ENCODE results near the gene CLTCL1. TPM values are rescaled to one million over a fixed set of nuclear protein-coding genes. Genes with fewer than 3 reads are reported as not detected.

The CLTCL1 gene
- polyA plus RNA-seq, 3 donors, result 4.9 to 6.1 (median 5.0) TPM

DNA sequence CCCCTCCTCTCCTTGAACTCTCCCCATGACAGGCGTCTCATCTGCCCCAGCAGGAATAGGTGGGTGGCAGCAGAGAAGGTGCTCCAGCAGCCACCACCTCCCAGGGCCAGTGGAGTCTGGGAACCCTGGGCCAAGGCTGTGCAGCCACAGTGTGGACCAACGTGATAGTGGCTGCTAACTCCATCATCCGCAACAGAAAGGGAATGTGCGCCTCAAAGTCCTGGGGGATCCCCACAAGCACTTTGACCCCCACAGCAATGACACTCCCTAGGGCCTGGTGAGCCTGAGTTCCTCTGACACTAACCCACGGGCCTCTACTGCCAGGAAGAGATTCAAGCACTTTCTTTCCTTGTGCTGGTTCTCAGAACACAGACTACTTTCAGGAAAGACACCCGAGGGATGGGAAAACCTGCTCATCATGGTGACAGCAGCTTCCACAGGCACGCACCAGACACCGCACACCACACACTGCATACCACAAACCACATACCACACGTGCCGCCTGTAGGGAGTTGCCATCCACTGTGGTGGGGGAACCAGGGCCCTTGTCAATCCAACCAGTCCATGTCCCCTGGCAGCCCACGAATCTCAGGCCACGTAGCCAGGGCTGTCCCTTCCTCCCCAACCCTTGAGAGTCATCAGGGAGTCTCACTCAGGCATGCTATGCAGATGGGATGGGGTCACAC, 109.6 kb downstream of the CLTCL1 start:
- DNase-seq (ENCODE audit: extremely low read depth in 1 of 11, low read depth in 9 of 11, low spot score in 4 of 11), result no peak

DNA sequence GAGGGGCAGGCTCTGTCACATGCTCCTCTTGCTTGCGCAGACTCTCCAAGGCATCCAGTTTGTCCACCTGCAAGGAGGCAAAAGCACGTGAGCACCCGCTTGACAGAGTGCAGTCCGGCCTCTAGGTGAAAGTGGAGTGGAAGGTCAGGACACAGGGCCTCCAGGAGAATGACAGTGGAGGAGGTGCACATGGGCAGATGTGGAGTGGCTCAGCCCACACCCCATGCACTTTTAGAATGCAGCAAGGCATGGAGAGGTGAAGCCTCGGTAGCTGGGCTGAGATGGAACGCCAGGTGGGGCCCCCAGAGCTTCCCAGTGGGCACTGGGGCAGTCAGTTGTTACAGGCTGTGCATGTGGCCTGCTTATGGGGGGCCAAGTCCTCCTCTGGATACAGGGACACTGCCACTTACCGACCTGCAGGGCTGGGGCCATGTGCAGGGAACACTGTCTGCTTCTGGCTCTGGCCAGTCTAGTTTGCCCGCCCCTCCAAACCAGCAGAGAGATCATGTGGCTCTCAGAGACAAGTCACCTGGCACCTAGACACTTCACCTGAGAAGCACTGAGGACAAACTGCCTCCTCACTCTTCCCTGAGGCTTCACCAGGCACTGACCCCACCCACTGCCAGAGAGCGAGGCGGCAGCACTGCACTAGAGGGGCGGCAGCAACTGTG, 110.6 kb downstream of the CLTCL1 start:
- no peak for DNase-seq (ENCODE audit: extremely low read depth in 1 of 11, low read depth in 9 of 11, low spot score in 4 of 11)

DNA sequence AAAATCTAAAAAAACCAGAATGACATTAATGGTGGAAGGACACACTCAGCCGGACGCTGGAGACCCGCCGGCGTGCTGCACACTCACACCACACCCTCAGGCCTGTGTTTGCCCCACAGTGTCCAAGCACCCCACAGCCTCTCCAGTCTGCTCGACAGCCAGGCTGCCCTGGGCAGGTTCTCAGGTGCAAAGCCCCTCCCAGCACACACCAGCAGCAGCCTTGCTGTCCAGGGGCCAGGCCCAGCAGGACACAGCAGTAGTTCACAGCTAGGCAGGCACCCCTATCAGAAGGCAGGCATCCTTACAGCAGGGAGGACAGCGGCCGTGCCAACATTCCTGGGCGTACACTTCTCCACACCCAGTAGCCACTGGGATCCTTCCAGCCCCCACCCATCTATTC, 111.3 kb downstream of the CLTCL1 start:
- no peak for DNase-seq (ENCODE audit: extremely low read depth in 1 of 11, low read depth in 9 of 11, low spot score in 4 of 11)

DNA sequence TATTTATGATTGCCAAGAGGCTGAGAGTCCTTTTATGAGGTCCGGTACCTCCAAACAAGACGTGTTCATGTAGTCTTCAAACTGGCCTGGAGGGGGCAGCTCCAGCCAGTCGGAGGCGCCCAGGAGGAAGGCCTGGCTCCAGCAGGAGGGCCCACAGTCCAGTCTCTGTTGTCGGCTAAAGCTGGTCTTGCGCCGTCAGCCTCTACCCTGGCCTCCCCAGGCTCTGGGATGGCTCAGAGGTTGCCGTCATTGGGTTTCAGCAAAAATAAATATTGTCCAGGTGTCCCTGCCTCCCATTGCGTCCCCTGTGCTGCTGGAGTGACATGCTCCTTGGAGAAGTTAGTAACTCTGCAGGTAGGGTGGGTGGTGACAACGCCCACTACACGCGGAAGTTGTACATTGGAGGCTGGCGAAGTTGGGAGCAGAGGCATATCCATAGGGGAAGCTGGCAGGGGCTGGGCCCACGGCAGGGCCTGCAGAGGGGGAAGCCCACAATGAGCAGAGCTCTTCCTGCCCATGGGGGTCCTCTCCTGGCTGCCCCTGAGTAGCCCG, 111.9 kb downstream of the CLTCL1 start:
- DNase-seq (ENCODE audit: extremely low read depth in 1 of 11, low read depth in 9 of 11, low spot score in 4 of 11), result peak; percentile 47 to 73 (median 61)

DNA sequence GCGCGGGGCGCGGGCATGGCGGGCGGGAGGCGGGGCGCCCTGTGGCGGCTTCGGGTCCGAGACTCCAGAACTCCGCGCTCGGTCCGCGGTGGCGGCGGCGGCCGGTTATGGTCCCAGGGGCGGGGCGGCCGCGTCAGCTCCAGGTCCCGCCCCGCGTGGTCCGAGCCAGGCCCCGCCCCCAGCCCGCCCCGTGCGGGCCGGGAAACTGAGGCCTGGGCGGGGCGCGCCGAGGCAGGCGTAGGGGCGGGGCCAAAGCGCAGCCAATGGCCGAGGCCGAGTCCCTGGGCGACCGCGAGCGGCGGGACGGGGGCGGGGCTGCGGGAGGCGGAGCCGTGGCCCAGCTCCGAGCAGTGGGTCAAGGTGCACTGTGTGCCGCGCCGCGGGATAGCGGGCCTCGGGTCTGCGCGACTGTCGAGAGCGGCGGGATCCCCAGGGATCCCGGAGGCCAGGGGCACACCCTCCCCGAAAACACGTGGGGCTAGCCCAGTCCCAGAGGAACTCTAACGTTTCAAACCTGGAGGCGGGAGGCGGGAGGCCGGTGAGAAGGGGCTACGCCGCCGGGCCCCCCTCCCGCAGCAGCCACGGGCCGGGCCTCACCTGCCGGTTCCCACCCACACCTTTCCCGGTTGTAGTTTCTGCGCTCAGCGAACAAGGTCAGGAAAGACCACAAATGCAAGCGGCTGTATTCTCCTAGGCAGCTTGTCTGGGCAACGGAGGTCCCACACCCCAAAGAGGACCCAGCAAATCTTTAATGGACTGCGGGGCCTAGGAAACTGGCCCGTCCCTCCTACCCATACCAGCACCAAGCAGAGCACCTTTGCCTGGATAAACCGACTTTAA, 112.6 kb downstream of the CLTCL1 start, which contains the start of gene SLC25A1:
TSS of gene SLC25A1 (minus strand) at position 80 of the 840 bp plus-strand sequence. CDS start at position 17, 63 bp downstream.
- peak; percentile 64 to 88 (median 80) for DNase-seq (ENCODE audit: extremely low read depth in 1 of 11, low read depth in 9 of 11, low spot score in 4 of 11)

- DNase-seq (ENCODE audit: extremely low read depth in 1 of 11, low read depth in 9 of 11, low spot score in 4 of 11), result peak in 3 of 11 donors; percentile 20 to 45 (median 34)
Measured at GRCh38 chr22:19178065-19178656, 113.4 kb downstream of the CLTCL1 start.

GRCh38 chr22:19177164-19178064, 114.1 kb downstream of the CLTCL1 start:
- no peak for DNase-seq (ENCODE audit: extremely low read depth in 1 of 11, low read depth in 9 of 11, low spot score in 4 of 11)

DNA sequence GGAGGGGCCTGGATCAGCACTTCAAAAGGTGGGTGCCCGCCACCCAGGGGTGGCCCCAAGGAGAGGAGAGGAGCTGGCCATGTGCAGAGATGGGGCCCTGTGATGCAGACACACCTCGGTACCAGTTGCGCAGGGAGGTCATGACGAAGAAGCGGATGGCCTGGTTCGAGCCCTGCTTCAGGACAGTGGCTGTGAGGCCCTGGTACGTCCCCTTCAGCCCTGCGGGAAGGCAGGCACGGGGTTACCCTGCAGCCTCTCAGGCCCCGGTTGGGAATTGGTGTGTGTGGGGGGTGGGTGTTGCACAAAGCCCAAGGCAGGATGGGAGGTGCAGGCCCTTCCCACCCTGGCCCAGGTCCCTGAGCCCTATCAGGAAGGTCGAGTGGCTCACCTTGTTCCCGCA, 114.8 kb downstream of the CLTCL1 start:
- no peak for DNase-seq (ENCODE audit: extremely low read depth in 1 of 11, low read depth in 9 of 11, low spot score in 4 of 11)

GRCh38 chr22:19176175-19176643, 115.3 kb downstream of the CLTCL1 start:
- DNase-seq (ENCODE audit: extremely low read depth in 1 of 11, low read depth in 9 of 11, low spot score in 4 of 11), result no peak

DNA sequence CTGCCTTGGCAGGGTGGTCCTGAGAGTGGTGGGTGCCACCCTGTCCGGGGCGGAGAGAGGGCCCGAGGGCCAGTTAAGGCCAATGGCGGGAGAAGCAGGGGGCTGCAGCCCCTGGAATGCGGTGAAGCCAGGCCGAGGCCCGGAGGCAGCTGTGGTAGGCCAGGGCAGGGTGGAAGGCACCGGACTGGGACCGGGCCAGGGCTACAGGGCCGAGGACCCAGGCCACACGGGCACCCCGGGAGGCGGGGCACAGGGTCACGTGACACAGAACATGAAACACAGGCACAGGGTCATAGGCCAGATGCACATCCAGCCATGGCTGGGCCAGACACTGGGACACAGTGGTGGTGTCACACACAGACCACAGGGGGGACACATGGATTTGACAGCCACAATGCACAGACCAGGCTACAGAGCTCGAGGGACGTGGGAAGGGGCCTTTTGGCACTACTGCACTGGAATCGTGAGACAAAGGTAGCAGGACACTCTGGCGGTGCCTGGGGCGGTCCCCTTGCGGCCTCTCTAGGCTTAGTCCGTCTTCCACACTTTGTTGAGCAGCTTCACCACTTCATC, 115.8 kb downstream of the CLTCL1 start:
- no peak for DNase-seq (ENCODE audit: extremely low read depth in 1 of 11, low read depth in 9 of 11, low spot score in 4 of 11)

DNA sequence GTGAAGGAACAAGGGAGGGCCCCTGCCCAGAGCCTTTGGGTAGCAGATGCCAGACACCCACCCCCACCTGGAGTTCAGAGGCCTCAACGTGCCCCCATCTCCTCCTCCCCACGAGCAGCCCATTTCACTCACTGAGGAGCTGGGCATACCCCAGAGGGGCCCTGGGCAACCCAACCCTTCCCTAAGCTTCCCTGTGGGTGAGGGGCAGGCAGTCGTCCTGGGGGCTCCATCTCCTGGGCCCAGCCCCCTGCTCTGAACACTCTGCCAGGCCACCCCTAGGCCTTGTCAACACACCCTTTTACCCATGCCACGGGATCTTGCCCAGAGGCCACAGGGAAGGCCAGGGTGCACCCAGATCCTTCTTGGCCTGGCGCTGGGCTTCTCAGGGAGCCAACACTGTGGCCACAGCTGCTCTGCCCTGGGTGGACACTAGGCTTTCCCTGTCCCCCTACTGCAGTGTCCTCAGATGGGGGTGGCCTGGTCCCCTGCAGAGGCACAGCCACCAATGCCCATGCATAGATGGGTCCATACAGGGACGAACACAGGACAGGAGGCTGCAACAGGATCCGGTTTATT, 116.4 kb downstream of the CLTCL1 start:
- DNase-seq (ENCODE audit: extremely low read depth in 1 of 11, low read depth in 9 of 11, low spot score in 4 of 11), result no peak

DNA sequence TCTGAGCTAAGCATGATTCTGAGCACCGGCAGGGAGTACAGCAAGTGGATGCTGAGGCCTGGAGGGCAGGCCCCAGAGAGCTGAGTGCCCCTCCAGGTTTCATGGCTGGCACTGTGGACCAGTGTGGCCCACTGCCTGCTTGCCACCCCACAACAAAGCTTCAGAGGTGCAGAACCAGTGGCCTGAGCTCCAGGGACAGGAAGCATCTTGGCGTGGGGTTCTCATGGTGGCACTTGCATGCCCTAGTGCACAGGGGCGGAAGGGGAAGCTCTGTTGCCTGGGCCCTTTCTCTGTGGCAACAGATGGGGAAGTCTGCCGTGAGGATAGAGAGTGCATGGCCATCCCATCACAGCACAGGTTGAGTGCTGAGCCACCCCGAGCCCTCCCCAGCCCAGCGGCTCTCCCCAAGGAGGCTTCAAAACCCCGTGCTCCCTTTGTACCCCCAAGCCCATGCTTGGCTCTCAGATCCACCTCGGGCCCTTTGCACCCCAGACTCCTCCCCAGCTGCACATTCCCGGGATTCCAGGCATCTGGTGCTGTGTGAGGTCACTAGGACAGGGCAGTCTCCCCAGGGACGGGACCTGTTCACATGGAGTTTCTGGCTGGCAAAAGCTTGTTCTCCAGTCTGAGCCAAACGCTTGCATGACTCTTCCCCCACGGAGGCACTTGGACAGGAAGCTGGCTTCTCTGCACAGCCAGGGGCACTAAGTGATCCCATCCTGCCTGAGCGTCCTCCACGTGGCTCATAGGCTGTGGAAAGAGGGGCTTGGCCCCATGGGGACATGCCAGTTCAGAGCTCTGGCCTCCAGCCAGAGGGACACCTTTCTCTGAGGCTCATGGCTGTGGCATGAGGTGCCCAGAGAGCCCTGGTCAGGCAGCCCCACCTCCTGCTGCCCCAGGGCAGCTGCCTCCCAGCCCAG, 117.2 kb downstream of the CLTCL1 start:
- DNase-seq (ENCODE audit: extremely low read depth in 1 of 11, low read depth in 9 of 11, low spot score in 4 of 11), result no peak

- no peak for DNase-seq (ENCODE audit: extremely low read depth in 1 of 11, low read depth in 9 of 11, low spot score in 4 of 11)
Measured at GRCh38 chr22:19173047-19174035, 118.2 kb downstream of the CLTCL1 start.

GRCh38 chr22:19172213-19173046, 119.1 kb downstream of the CLTCL1 start:
- no peak for DNase-seq (ENCODE audit: extremely low read depth in 1 of 11, low read depth in 9 of 11, low spot score in 4 of 11)
